H9 (cell line): Measurements from ENCODE around the gene EXOC8. TPM values are rescaled to one million over a fixed set of nuclear protein-coding genes. Genes with fewer than 3 reads are reported as not detected.

Experiments used
- DNase-seq: peaks from one replicate; pipeline ENCODE4 v3.0.0-alpha.2; 2017
- H2AFZ ChIP-seq: one replicate; pipeline ENCODE4 v1.6.1; 2013; ENCODE audit warnings: mild to moderate bottlenecking, low read length, control low read depth, moderate library complexity
- H2AK5ac ChIP-seq: 2 replicates; pipeline ENCODE4 v1.6.1; 2013; ENCODE audit warnings: low read length, control low read depth, mixed read lengths; ENCODE audit not compliant: insufficient read length
- H2BK120ac ChIP-seq: one replicate; pipeline ENCODE4 v1.6.1; 2013; ENCODE audit warnings: low read depth, mild to moderate bottlenecking, low read length, control low read depth, inconsistent platforms; ENCODE audit not compliant: poor library complexity, severe bottlenecking
- H2BK12ac ChIP-seq: 2 replicates; pipeline ENCODE4 v1.6.1; 2013; ENCODE audit warnings: low read length, control low read depth, mixed read lengths, low read depth; ENCODE audit not compliant: insufficient read length
- H2BK15ac ChIP-seq: 2 replicates; pipeline ENCODE4 v1.6.1; 2013; ENCODE audit warnings: low read depth, low read length, control low read depth
- H2BK20ac ChIP-seq: one replicate; pipeline ENCODE4 v1.6.1; 2013; ENCODE audit warnings: low read depth, mild to moderate bottlenecking, low read length, control low read depth, inconsistent platforms; ENCODE audit not compliant: poor library complexity, severe bottlenecking
- H2BK5ac ChIP-seq: 2 replicates; pipeline ENCODE4 v1.6.1; 2013; ENCODE audit warnings: low read length, control low read depth, mixed read lengths; ENCODE audit not compliant: insufficient read length
- H3K14ac ChIP-seq: 2 replicates; pipeline ENCODE4 v1.6.1; 2013; ENCODE audit warnings: low read length, control low read depth; ENCODE audit not compliant: insufficient read depth
- H3K18ac ChIP-seq: 2 replicates; pipeline ENCODE4 v1.6.1; 2013; ENCODE audit warnings: low read depth, mild to moderate bottlenecking, mixed read lengths, low read length, control low read depth; ENCODE audit not compliant: insufficient read length
- H3K23ac ChIP-seq: 2 replicates; pipeline ENCODE4 v1.6.1; 2013; ENCODE audit warnings: low read length, control low read depth, mixed read lengths, low read depth; ENCODE audit not compliant: insufficient read length
- H3K23me2 ChIP-seq: 2 replicates; pipeline ENCODE4 v1.6.1; 2013; ENCODE audit warnings: low read depth, mild to moderate bottlenecking, mixed read lengths, low read length, control low read depth; ENCODE audit not compliant: insufficient read length, poor library complexity, severe bottlenecking
- H3K27ac ChIP-seq: 2 replicates; pipeline ENCODE4 v1.5.1; 2013; ENCODE audit warnings: low read length, control low read depth, mixed read lengths, low read depth; ENCODE audit not compliant: insufficient read length
- H3K27me3 ChIP-seq: 2 replicates; pipeline ENCODE4 v1.6.1; 2013; ENCODE audit warnings: low read length, control low read depth, inconsistent platforms; ENCODE audit not compliant: insufficient read depth
- H3K4ac ChIP-seq: 2 replicates; pipeline ENCODE4 v1.6.1; 2013; ENCODE audit warnings: low read depth, mild to moderate bottlenecking, control low read depth, inconsistent platforms, low read length, moderate library complexity
- H3K4me1 ChIP-seq: 2 replicates; pipeline ENCODE4 v1.6.1; 2013; ENCODE audit warnings: low read length, control low read depth, inconsistent platforms; ENCODE audit not compliant: insufficient read depth
- H3K4me2 ChIP-seq: 2 replicates; pipeline ENCODE4 v1.6.1; 2013; ENCODE audit warnings: low read length, control low read depth, mixed read lengths; ENCODE audit not compliant: insufficient read length, insufficient read depth
- H3K56ac ChIP-seq: 2 replicates; pipeline ENCODE4 v1.6.1; 2013; ENCODE audit warnings: low read depth, mild to moderate bottlenecking, mixed read lengths, low read length, control low read depth; ENCODE audit not compliant: insufficient read length
- H3K79me1 ChIP-seq: 2 replicates; pipeline ENCODE4 v1.6.1; 2013; ENCODE audit warnings: low read depth, mild to moderate bottlenecking, moderate library complexity, low read length, control low read depth, inconsistent platforms; ENCODE audit not compliant: insufficient read depth, poor library complexity, severe bottlenecking
- H3K79me2 ChIP-seq: 2 replicates; pipeline ENCODE4 v1.6.1; 2013; ENCODE audit warnings: low read length, control low read depth, inconsistent platforms; ENCODE audit not compliant: insufficient read depth
- H3K9ac ChIP-seq: 2 replicates; pipeline ENCODE4 v1.6.1; 2013; ENCODE audit warnings: low read length, control low read depth, mixed read lengths; ENCODE audit not compliant: insufficient read length; ENCODE audit errors: extremely low read depth
- H3K9me3 ChIP-seq: one replicate; pipeline ENCODE4 v1.6.1; 2013; ENCODE audit warnings: low read depth, low read length, inconsistent platforms; ENCODE audit not compliant: control insufficient read depth
- H3T11ph ChIP-seq: one replicate; pipeline ENCODE4 v1.6.1; 2013; ENCODE audit warnings: mild to moderate bottlenecking, low read length, control low read depth, inconsistent platforms
- H4K20me1 ChIP-seq: one replicate; pipeline ENCODE4 v1.6.1; 2013; ENCODE audit not compliant: control insufficient read depth, insufficient read length, insufficient read depth
- H4K5ac ChIP-seq: 2 replicates; pipeline ENCODE4 v1.6.1; 2013; ENCODE audit warnings: low read depth, mild to moderate bottlenecking, mixed read lengths, low read length, control low read depth; ENCODE audit not compliant: insufficient read length
- H4K8ac ChIP-seq: replicated peaks from 2 replicates; pipeline ENCODE4 v1.6.1; 2013; ENCODE audit warnings: low read length, control low read depth, mixed read lengths, low read depth; ENCODE audit not compliant: insufficient read length
- H4K91ac ChIP-seq: 2 replicates; pipeline ENCODE4 v1.6.1; 2013; ENCODE audit warnings: low read depth, mild to moderate bottlenecking, moderate library complexity, mixed read lengths, low read length, control low read depth; ENCODE audit not compliant: insufficient read length
- H3K27ac Mint-ChIP-seq, 3 experiments: 2 replicates in 2 of 3; 3 replicates in 1 of 3; pipeline ENCODE4 v1.8.0; 2020 to 2021; ENCODE audit warnings: mixed read lengths in 3 of 3, mild to moderate bottlenecking in 1 of 3, moderate library complexity in 1 of 3
- H3K27me3 Mint-ChIP-seq: 2 replicates; pipeline ENCODE4 v1.8.0; 2021; ENCODE audit warnings: low read depth, mild to moderate bottlenecking, moderate library complexity, mixed read lengths
- H3K36me3 Mint-ChIP-seq, 3 experiments: 2 replicates in 2 of 3; 3 replicates in 1 of 3; pipeline ENCODE4 v1.8.0; 2020 to 2021; ENCODE audit warnings: low read depth in 3 of 3, mixed read lengths in 3 of 3; ENCODE audit not compliant: insufficient read depth in 1 of 3
- H3K4me1 Mint-ChIP-seq, 2 experiments: 2 replicates each; pipeline ENCODE4 v1.8.0; 2020; ENCODE audit warnings: mixed read lengths in 2 of 2
- H3K4me3 Mint-ChIP-seq, 2 experiments: 2 replicates in 1 of 2; 3 replicates in 1 of 2; pipeline ENCODE4 v1.8.0; 2020 to 2021; ENCODE audit warnings: mild to moderate bottlenecking in 2 of 2, mixed read lengths in 2 of 2, moderate library complexity in 1 of 2
- H3K9me3 Mint-ChIP-seq, 2 experiments: 2 replicates in 1 of 2; 3 replicates in 1 of 2; pipeline ENCODE4 v1.8.0; 2020; ENCODE audit warnings: mild to moderate bottlenecking in 2 of 2, mixed read lengths in 2 of 2, moderate library complexity in 1 of 2
- CTCF ChIP-seq: fragments of 200-600 bp; sonication (generic); conservative IDR thresholded peaks from 3 replicates; pipeline ENCODE4 v1.8.0; 2021; ENCODE audit warnings: antibody characterized with exemption, mild to moderate bottlenecking
- WGBS: extraction: QIAGEN DNeasy Blood & Tissue Kit; methylation state at CpG from one replicate; pipeline ENCODE4 v1.1.7; 2013; ENCODE audit warnings: missing lambda C conversion rate, low lambda C conversion rate, mixed read lengths; ENCODE audit not compliant: insufficient read length; ENCODE audit errors: extremely low coverage; 5-methylcytosine and 5-hydroxymethylcytosine counted together
- total RNA-seq: library from RNA; stranded (reverse); gene quantifications from 2 replicates; pipeline ENCODE4 v1.2.1, GENCODE V29; 2021

Gene EXOC8
- total RNA-seq, 1 experiment from 2014 or later: 10.8 TPM

DNA sequence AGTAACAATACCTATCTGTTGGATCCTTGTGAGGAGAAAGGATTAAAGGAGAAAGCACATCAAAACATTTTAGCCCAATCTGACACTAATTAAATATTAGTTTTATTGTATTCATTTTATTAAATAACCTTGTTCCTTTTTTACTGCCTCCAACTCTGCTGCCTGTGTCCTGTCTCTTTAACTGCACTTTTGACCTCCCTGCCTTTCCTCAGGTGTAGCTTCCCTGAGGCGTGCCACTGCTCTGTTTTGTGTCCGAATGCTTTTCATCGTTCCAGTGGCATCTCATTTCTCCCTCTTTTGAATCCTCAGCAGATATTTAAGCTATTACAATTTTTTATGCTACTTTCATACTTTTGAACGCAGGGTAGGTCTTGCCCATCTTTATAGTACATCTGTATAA, 10.8 kb upstream of the EXOC8 start:
- Histone ChIP-seq H3K4ac (no peak overlapping the region), H3K27me3 (no peaks in the 10 kb centered on the region), H3T11ph (no peak overlapping the region), H3K27ac (no peak overlapping the region), H2BK5ac (no peak overlapping the region), H4K91ac (no peak overlapping the region), H3K18ac (no peak overlapping the region), H3K56ac (no peak overlapping the region), H4K5ac (no peak overlapping the region), H3K9ac (no peak overlapping the region), H2AK5ac (no peak overlapping the region), H2BK20ac (no peak overlapping the region), H3K14ac (no peak overlapping the region), H3K79me1 (no peaks in the 10 kb centered on the region), H3K23ac (no peak overlapping the region), H3K4me2 (no peak overlapping the region), H4K8ac (no peak overlapping the region), H3K23me2 (no peaks in the 10 kb centered on the region), H2BK12ac (no peak overlapping the region), H2AFZ (no peak overlapping the region), H3K79me2 (no peaks in the 10 kb centered on the region), H3K4me1 (no peaks in the 10 kb centered on the region), H2BK15ac (no peak overlapping the region), H4K20me1 (no peaks in the 10 kb centered on the region), H2BK120ac (no peak overlapping the region), H3K9me3 (no peaks in the 10 kb centered on the region)
- Mint-ChIP-seq H3K4me1 (no peaks in the 10 kb centered on the region), H3K27ac (no peak overlapping the region), H3K36me3 (peaks cover 9 to 56% (median 41%) of the 10 kb centered on the region in 3 experiments; a peak in 6 of 7 replicates), H3K27me3 (no peaks in the 10 kb centered on the region), H3K9me3 (no peaks in the 10 kb centered on the region; a peak in 1 of 5 replicates), H3K4me3 (no peak overlapping the region)
- no CpG with 5 or more reads among the region's 4 CpGs for WGBS
- no peak for DNase-seq
- TF ChIP-seq CTCF: no peak
